ENCODE results near the gene MX1.

Gene MX1

DNA sequence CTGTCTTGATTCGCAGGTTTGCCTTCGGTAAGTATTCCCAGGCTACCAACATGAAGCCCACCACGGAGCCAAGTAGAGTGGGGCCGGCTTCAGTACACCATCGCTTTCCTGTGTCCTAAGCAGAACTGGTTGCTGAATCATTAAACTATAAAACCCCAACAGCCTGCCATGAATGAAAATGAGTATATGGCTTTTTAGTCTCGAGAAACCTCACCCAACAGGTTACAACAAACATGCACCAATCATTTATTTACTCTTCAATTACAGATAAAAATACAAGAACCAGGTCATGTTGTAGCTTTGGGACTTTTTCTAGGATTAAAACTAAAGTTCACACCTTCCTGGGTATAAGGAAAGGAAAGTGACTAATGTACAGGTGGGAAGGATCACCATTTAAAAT, 74.3 kb downstream of the MX1 start:
- H3K36me3 ChIP-seq = no peaks in the 10 kb centered on the region
- H3K4me3 ChIP-seq = no peak overlapping the region
- H3K9ac ChIP-seq = no peak overlapping the region
- H3K27ac ChIP-seq = no peak overlapping the region
- H3K9me3 ChIP-seq = no peaks in the 10 kb centered on the region
- no peak for TF ChIP-seq Cebpa-rat (IDR thresholded peaks at IDR 0.05)
- H3K4me2 ChIP-seq = no peak overlapping the region
- H3K4me1 ChIP-seq = no peaks in the 10 kb centered on the region
- H3K27me3 ChIP-seq = no peaks in the 10 kb centered on the region
- H4K20me1 ChIP-seq = no peaks in the 10 kb centered on the region

DNA sequence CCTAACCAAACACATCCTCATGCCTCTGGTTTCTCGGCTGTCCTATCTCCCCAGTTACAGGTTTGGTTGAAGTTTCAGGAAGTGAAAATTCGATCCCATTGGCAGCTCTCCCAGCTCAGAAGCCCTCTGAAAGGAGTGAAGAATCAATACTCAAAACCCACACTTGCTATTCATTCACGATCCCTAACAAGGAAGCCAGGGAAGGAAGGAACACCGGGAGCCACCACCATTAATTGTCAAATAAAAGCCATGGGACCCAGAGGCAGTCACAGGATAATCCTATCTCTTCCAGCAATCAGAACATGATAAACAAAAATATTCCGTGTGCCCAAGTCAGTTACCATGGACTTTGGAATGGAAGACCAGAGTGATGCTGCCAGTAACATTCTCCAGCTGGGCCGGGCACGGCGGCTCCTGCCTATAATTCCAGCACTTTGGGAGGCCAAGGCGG, 74.9 kb downstream of the MX1 start:
- no peaks in the 10 kb centered on the region for H3K36me3 ChIP-seq
- TF ChIP-seq Cebpa-rat (IDR thresholded peaks at IDR 0.05) = no peak
- no peak overlapping the region for H3K27ac ChIP-seq
- no peaks in the 10 kb centered on the region for H3K9me3 ChIP-seq
- no peaks in the 10 kb centered on the region for H4K20me1 ChIP-seq
- H3K9ac ChIP-seq = no peak overlapping the region
- H3K4me2 ChIP-seq = no peak overlapping the region
- H3K27me3 ChIP-seq = peaks cover 2% of the 10 kb centered on the region; the same call in 1 of the 2 replicates
- H3K4me1 ChIP-seq = no peaks in the 10 kb centered on the region
- H3K4me3 ChIP-seq = no peak overlapping the region

DNA sequence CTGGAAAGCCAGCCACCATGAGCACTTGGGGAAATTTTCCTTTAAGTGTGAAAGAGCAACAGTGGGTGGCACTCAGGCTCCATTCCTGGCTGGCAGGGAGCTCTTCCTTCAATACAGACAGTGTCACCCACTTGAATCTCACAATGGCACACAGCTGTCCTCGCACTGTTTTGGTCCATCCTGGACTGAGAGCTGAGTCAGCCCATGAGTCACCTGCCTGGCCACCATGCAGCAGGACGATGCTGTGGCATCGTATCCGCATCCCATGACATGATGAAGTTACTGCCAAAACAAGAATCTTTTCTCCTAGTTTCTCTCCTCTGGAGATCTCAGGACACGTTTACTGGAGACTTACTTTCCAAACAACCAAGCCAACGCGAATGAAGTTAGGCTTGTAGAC, 75.9 kb downstream of the MX1 start:
- Histone ChIP-seq H3K4me3 (no peak overlapping the region), H3K36me3 (no peaks in the 10 kb centered on the region), H3K9ac (no peak overlapping the region), H4K20me1 (no peaks in the 10 kb centered on the region), H3K27me3 (peaks cover 12% of the 10 kb centered on the region), H3K4me1 (no peaks in the 10 kb centered on the region), H3K9me3 (peaks cover 7% of the 10 kb centered on the region; the same call in 1 of the 2 replicates), H3K4me2 (no peak overlapping the region), H3K27ac (no peak overlapping the region)
- TF ChIP-seq Cebpa-rat (IDR thresholded peaks at IDR 0.05) = no peak

DNA sequence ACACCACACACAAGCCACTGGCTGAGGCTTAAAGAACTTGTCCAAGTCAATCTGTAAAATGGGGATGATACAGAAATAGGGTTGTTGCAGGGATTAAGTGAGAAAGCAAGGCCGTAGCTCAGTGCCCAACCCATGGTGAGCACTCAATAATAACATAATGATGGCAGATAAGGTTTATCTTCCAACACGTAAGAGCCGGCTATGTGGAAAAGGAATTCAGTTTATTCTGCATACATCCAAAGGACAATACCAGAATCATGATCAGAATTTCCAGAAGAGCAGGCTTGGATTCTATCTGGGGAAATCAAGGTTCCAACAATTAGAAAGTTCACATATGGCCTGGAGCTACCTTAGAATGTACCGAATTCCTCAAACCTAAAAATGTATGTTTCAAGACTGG, 77.3 kb downstream of the MX1 start:
- peaks cover 18% of the 10 kb centered on the region for H3K9me3 ChIP-seq
- H3K4me1 ChIP-seq = no peaks in the 10 kb centered on the region
- no peak for TF ChIP-seq Cebpa-rat (IDR thresholded peaks at IDR 0.05)
- no peak overlapping the region for H3K27ac ChIP-seq
- no peak overlapping the region for H3K4me3 ChIP-seq
- no peaks in the 10 kb centered on the region for H3K36me3 ChIP-seq
- H3K9ac ChIP-seq = no peak overlapping the region
- H3K4me2 ChIP-seq = no peak overlapping the region
- H3K27me3 ChIP-seq = peaks cover 26% of the 10 kb centered on the region
- H4K20me1 ChIP-seq = no peaks in the 10 kb centered on the region

DNA sequence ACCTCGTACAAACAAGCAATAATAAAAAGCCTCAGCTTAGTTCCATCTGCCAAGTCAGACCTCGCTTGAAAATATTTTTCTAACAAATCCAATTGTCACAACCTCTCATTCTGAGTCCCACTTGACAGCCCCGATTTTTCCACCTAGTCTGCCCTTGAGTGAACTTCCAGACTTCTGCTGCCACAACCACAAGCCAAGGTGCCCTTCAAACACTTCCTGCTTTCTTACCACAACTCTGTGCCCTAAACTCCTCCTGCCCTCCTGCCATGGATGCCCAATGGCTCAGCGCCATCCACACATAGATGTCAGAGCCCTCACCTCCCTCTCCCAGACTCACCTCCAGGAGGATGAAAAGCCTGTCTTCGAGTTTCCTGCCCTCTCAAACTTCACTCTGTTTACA, 78.0 kb downstream of the MX1 start:
- no peak overlapping the region for H3K4me3 ChIP-seq
- no peaks in the 10 kb centered on the region for H3K36me3 ChIP-seq
- no peak overlapping the region for H3K27ac ChIP-seq
- no peaks in the 10 kb centered on the region for H4K20me1 ChIP-seq
- H3K9ac ChIP-seq = no peak overlapping the region
- H3K4me2 ChIP-seq = no peak overlapping the region
- no peak for TF ChIP-seq Cebpa-rat (IDR thresholded peaks at IDR 0.05)
- H3K27me3 ChIP-seq = peaks cover 33% of the 10 kb centered on the region
- peaks cover 18% of the 10 kb centered on the region for H3K9me3 ChIP-seq
- H3K4me1 ChIP-seq = no peaks in the 10 kb centered on the region

DNA sequence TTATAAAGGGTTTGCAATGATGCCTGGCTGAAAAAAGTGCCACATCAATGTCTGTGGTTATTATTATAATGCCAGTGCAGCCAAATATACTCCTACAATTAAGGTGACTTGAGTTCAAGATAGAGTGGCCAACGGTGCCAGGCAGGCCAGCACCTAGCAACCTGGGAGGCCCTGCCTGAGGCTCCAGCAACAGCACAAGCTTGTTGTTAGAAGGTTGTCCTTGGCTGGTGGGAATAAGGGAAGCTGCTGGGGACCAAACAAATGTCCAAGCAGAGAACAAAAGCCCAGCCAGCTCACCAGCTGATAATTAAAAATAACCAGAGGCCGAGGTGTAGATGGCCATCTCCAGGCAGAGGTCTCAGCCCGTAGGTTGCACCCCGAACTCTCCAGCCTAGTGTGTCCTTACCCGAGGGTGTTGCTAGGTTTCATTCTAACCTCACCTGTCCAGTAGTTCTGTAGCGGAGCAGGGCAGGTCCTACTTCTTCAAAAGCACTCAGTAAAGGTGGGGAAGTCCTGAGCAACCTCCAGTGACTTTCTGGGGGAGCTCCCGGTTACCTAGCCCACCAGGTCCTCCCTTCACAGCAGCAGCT, 80.1 kb downstream of the MX1 start:
- Histone ChIP-seq H3K27ac (no peak overlapping the region), H3K9me3 (peaks cover 18% of the 10 kb centered on the region), H3K27me3 (peaks cover 37% of the 10 kb centered on the region), H3K4me2 (no peak overlapping the region), H3K9ac (no peak overlapping the region), H4K20me1 (no peaks in the 10 kb centered on the region), H3K4me3 (no peak overlapping the region), H3K4me1 (no peaks in the 10 kb centered on the region), H3K36me3 (no peaks in the 10 kb centered on the region)
- TF ChIP-seq Cebpa-rat (IDR thresholded peaks at IDR 0.05) = no peak

DNA sequence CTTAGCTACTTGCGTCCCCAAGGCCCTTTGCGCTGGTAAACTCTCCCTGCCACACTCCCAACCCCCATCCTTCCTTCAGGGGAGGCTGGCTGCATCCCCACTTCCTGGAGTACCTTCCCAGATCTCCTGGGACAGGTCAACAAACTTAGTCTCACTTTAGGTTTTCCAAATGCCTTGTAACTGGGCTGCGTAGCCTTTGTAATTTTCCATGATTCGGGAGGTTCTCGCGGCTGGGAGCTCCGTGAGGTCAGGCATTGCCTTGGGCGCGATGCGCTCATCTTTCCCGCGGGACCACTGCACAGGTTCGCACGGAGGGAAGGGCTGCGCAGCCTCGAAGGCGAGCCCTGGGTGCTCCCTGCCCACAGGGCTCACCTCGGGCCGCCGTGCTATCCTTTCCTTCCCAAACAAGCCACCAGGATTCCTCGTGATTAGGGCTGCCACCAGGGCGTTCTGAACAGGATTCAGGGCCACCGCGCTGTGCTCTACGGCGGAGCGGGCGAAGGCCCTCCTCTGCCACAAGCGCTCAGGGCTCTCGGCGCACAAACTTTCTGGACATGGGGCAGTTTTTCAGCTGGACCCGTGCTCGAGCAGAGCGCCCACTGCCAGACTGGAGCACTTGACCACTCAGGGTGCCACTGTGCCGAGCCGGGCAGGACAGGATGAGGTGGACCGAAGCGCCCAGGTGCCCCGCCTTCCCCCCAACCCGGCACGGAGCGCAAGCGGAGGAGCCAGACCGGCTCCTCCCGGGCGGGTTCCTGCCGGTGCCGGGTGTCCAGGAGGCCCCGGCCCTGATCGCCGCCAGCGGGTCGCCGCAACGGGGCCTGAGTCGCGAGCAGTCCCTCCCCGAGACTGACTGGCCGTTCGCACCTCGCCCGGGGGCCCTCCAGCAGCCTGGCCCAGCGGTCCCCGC, 80.8 kb downstream of the MX1 start:
- Histone ChIP-seq H3K36me3 (no peaks in the 10 kb centered on the region), H3K4me2 (no peak overlapping the region), H3K4me1 (no peaks in the 10 kb centered on the region), H3K9me3 (peaks cover 18% of the 10 kb centered on the region), H3K27me3 (peaks cover 37% of the 10 kb centered on the region), H3K27ac (no peak overlapping the region), H4K20me1 (no peaks in the 10 kb centered on the region), H3K4me3 (no peak overlapping the region), H3K9ac (no peak overlapping the region)
- no peak for TF ChIP-seq Cebpa-rat (IDR thresholded peaks at IDR 0.05)

DNA sequence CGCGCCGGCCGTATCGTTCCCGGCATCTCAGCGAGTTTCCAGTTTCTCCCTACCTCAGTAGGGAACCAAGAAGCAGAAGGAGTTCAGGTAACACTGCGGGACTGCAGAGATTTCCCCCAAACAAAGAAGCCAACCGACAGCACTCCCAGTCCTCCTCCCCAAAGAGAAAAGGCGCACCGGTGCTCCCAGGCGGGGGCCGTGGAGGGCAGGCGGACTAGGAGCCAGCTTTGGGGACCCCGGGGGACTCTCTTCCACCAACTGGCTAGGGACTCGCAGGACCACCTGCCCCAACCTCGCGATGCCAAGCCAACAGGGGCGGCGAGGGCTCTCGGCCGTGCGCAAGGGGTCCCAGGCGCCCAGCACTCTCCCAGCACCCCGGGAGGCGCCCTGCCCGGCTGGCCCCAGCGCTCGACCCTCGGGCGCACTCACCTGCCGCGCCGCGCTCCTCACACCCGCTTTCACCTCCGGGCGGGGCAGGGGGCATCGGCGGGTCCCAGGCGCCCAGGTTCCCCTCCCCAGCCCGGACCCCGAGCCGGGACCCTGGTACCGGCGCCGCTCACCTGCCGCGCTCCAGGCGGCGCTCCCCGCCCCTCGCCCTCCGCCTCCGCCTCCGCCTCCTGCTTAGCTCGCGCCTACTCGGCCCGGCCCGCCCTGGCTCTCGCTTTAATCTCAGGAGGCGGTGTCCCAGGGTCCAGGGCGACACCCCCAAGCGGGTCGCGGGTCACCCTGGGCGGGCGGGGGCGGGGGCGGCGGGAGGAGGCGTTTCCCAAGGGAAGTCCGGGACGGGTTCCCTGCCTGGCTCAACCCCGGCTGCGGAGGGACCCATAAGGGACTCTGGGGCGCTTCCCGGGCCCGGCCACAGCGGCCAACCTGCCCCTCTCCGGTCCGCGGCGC, 81.7 kb downstream of the MX1 start, which contains the start of gene TMPRSS2:
Gene TMPRSS2 (minus strand): TSS at position 638 of the 894 bp plus-strand sequence. CDS start 10,025 bp downstream, outside the sequence.
- Histone ChIP-seq H3K27me3 (peaks cover 37% of the 10 kb centered on the region), H3K27ac (no peak within 1 kb of the TSS), H3K9ac (no peak within 1 kb of the TSS), H3K36me3 (no peaks in the 10 kb centered on the region), H3K4me3 (no peak within 1 kb of the TSS), H3K4me1 (no peaks in the 10 kb centered on the region), H3K4me2 (no peak within 1 kb of the TSS), H3K9me3 (peaks cover 18% of the 10 kb centered on the region), H4K20me1 (no peaks in the 10 kb centered on the region)
- no peak for TF ChIP-seq Cebpa-rat (IDR thresholded peaks at IDR 0.05)

DNA sequence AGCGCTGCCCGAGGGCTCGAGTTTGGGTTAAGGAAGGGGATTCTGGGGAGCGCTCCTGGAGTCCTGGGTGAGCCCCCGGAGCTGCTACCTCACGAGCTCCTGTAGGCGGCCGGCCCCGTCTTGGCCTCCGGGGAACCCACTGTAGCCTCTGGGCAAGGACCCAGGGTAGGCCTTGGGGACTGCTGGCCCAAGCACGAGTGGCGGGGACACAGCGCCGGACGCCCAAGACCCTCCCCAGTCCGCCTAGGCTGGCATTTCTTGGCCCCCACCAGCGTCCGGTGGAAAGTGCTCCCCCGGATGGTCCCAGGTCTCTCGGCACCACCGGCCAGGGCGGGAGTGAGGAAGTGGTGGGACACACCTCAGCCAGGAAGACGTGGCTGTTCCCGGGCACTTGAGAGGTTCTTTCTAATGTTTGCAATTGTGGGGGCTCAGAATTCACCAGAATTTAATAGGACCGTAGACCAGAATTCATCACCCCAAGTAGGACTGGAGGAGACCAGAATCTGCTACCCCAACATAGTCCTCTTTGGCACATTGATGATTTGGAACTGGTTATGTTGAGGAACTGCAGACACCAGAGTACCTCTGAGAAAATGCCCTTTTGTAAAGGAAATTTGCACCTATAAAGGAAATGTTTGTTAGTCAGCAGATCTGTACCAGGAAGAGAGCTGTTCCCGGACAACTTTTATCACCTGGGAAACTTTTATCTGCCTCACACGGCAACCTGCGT, 82.5 kb downstream of the MX1 start:
- H3K27me3 ChIP-seq = peaks cover 37% of the 10 kb centered on the region
- H3K9me3 ChIP-seq = peaks cover 18% of the 10 kb centered on the region
- no peak for TF ChIP-seq Cebpa-rat (IDR thresholded peaks at IDR 0.05)
- H3K36me3 ChIP-seq = no peaks in the 10 kb centered on the region
- no peak overlapping the region for H3K4me2 ChIP-seq
- no peaks in the 10 kb centered on the region for H3K4me1 ChIP-seq
- H3K27ac ChIP-seq = no peak overlapping the region
- no peak overlapping the region for H3K9ac ChIP-seq
- no peak overlapping the region for H3K4me3 ChIP-seq
- H4K20me1 ChIP-seq = no peaks in the 10 kb centered on the region

Data from BLaER1 (cell line).